Measurements from ENCODE around the gene OAS1. TPM values are rescaled to one million over a fixed set of nuclear protein-coding genes. Genes with fewer than 3 reads are reported as not detected.

Gene OAS1
- polyA plus RNA-seq, 1 donor (not counting 4 experiments of a cell fraction or from before 2014, with no cell fraction given), result 88.3 TPM

- no peaks in the 10 kb centered on the region for H3K9me1 ChIP-seq (ENCODE audit: control insufficient read depth, extremely low read depth, insufficient read depth, low read length)
- dilution Hi-C loops (cut with MboI; ENCODE audit: extremely low pct_ligation_motif_present, low sequenced_read_pairs), result no loop called here
- no peak overlapping the region for H3K27ac ChIP-seq (ENCODE audit: control insufficient read depth, insufficient read depth, low read length)
- H3K27me3 ChIP-seq (ENCODE audit: control insufficient read depth, extremely low read depth, insufficient read depth, low read length), result peaks cover 16% of the 10 kb centered on the region
- TF ChIP-seq CTCF (optimal IDR thresholded peaks at IDR 0.05 in 1 of 3, IDR thresholded peaks at IDR 0.05 in 1 of 3, conservative IDR thresholded peaks at IDR 0.05 in 1 of 3; ENCODE audit: extremely low read depth in 1 of 3, insufficient read depth in 2 of 3, low read length in 3 of 3), result no peak
- TF ChIP-seq EZH2 (IDR thresholded peaks at IDR 0.05; ENCODE audit: low read length), result no peak
- H3K4me2 ChIP-seq (ENCODE audit: control insufficient read depth, extremely low read depth, insufficient read depth, low read depth, low read length), result no peak overlapping the region
- H3K79me2 ChIP-seq (ENCODE audit: control insufficient read depth, insufficient read depth, low read length), result no peaks in the 10 kb centered on the region
- H2AFZ ChIP-seq (ENCODE audit: control insufficient read depth, low read length), result no peak overlapping the region
- peaks cover 3% of the 10 kb centered on the region for H3K4me1 ChIP-seq (ENCODE audit: control insufficient read depth, extremely low read depth, insufficient read depth, low read length)
- H3K36me3 ChIP-seq (ENCODE audit: control insufficient read depth in 2 of 2, extremely low read depth in 1 of 2, insufficient read depth in 2 of 2, low read length in 2 of 2), result no peaks in the 10 kb centered on the region
- no peak overlapping the region for H3K9ac ChIP-seq (ENCODE audit: control insufficient read depth, extremely low read depth, insufficient read depth, low read length)
- no peaks in the 10 kb centered on the region for H3K9me3 ChIP-seq (ENCODE audit: control insufficient read depth, low read depth, low read length)
- no peaks in the 10 kb centered on the region for H4K20me1 ChIP-seq (ENCODE audit: control insufficient read depth, extremely low read depth, insufficient read depth, low read length)
- FAIRE-seq (no peak), DNase-seq (ENCODE audit: low read depth, low spot score) (no peak)
- no peak overlapping the region for H3K4me3 ChIP-seq (ENCODE audit: control insufficient read depth in 2 of 3, extremely low read depth in 1 of 3, insufficient read depth in 2 of 3, low read depth in 1 of 3, low read length in 3 of 3)
Observed at GRCh38 chr12:112876506-112876905, 30.3 kb upstream of the OAS1 start.

- Histone ChIP-seq H3K4me1 (ENCODE audit: control insufficient read depth, extremely low read depth, insufficient read depth, low read length) (peaks cover 3% of the 10 kb centered on the region), H3K4me2 (ENCODE audit: control insufficient read depth, extremely low read depth, insufficient read depth, low read depth, low read length) (no peak overlapping the region), H3K9me3 (ENCODE audit: control insufficient read depth, low read depth, low read length) (no peaks in the 10 kb centered on the region), H3K79me2 (ENCODE audit: control insufficient read depth, insufficient read depth, low read length) (no peaks in the 10 kb centered on the region), H4K20me1 (ENCODE audit: control insufficient read depth, extremely low read depth, insufficient read depth, low read length) (no peaks in the 10 kb centered on the region), H3K9me1 (ENCODE audit: control insufficient read depth, extremely low read depth, insufficient read depth, low read length) (no peaks in the 10 kb centered on the region), H3K4me3 (ENCODE audit: control insufficient read depth in 2 of 3, extremely low read depth in 1 of 3, insufficient read depth in 2 of 3, low read depth in 1 of 3, low read length in 3 of 3) (no peak overlapping the region), H3K9ac (ENCODE audit: control insufficient read depth, extremely low read depth, insufficient read depth, low read length) (no peak overlapping the region), H2AFZ (ENCODE audit: control insufficient read depth, low read length) (no peak overlapping the region), H3K27ac (ENCODE audit: control insufficient read depth, insufficient read depth, low read length) (no peak overlapping the region), H3K27me3 (ENCODE audit: control insufficient read depth, extremely low read depth, insufficient read depth, low read length) (peaks cover 16% of the 10 kb centered on the region), H3K36me3 (ENCODE audit: control insufficient read depth in 2 of 2, extremely low read depth in 1 of 2, insufficient read depth in 2 of 2, low read length in 2 of 2) (no peaks in the 10 kb centered on the region)
- FAIRE-seq (no peak), DNase-seq (ENCODE audit: low read depth, low spot score) (no peak)
- dilution Hi-C loops (cut with MboI; ENCODE audit: extremely low pct_ligation_motif_present, low sequenced_read_pairs), result no loop called here
- TF ChIP-seq EZH2 (IDR thresholded peaks at IDR 0.05; ENCODE audit: low read length), result no peak
- no peak for TF ChIP-seq CTCF (optimal IDR thresholded peaks at IDR 0.05 in 1 of 3, IDR thresholded peaks at IDR 0.05 in 1 of 3, conservative IDR thresholded peaks at IDR 0.05 in 1 of 3; ENCODE audit: extremely low read depth in 1 of 3, insufficient read depth in 2 of 3, low read length in 3 of 3)
Observed at GRCh38 chr12:112877006-112877405, 29.8 kb upstream of the OAS1 start.
